ENCODE data around the gene MATN1.

Gene MATN1

DNA sequence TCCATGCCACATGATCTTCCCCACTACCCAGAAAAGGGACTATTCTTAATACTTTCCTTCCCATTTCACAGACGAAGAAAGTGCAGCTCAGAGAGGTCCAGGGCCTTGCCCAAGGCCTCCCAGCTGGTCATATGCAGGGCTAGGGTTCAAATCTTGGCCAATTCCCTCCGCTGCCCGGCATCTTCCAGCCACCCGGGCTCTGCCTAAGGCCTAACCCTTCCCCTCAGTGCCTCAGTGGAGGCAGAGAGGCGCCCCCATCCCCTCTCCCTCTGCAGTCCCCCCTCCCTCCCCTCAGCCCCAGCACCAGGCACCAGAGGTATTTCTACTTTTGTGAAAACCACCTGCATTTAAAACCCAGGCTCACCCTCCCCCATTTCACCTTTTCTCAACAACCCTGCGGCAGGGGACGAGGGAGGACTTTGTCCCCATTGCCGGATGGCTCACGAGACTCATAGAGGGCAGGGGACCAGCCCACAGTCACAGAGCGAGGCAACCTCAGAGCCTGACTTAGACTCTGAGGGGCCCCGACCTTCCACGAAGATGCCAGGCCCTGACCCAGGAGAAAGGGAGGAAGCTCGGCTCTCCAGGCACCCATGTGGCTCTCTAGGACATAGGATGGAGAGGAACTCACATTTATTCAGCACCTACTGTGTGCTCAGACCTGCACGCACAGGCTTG, 21.9 kb upstream of the MATN1 start:
- DNase-seq (ENCODE audit: low spot score), result no peak

GRCh38 chr1:30744060-30744756, 20.8 kb upstream of the MATN1 start:
- no peak for DNase-seq (ENCODE audit: low spot score)

- no peak for DNase-seq (ENCODE audit: low spot score)
Measured at GRCh38 chr1:30743584-30744059, 20.2 kb upstream of the MATN1 start.

- no peak for DNase-seq (ENCODE audit: low spot score)
Measured at GRCh38 chr1:30742963-30743559, 19.7 kb upstream of the MATN1 start.

- no peak for DNase-seq (ENCODE audit: low spot score)
Measured at GRCh38 chr1:30742300-30742962, 19.0 kb upstream of the MATN1 start.

DNA sequence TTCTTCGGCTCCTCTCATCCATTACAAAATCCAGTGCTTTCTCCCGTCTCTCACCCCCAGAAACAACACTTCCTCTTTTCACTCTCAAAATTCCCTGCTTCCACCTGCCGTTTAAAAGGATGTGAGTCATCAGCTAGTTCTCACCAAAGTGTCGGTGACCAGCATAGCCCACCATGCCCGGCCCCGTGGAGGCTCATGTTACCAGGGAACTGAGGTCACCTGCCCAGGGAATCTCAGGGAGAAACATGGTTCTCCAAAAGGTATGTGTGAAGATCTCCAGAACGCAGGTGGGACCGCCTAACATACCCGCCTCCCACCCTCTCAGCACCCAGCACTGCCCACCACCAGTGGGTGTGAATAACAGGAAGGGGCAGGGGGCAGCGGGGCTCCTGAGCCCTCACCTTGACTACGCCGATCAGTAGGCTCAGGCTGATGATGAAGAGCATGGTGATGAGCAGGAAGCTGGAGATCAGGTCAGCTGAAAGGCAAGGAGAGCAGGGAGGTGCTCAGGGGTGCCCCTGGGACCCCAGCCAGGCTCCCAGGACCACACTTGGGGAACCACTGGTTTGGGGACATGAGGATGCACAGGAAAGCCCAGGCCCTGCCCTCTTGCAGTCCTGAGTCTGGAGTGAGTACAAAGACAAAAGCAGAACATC, 18.0 kb upstream of the MATN1 start:
- no peak for DNase-seq (ENCODE audit: low spot score)

DNA sequence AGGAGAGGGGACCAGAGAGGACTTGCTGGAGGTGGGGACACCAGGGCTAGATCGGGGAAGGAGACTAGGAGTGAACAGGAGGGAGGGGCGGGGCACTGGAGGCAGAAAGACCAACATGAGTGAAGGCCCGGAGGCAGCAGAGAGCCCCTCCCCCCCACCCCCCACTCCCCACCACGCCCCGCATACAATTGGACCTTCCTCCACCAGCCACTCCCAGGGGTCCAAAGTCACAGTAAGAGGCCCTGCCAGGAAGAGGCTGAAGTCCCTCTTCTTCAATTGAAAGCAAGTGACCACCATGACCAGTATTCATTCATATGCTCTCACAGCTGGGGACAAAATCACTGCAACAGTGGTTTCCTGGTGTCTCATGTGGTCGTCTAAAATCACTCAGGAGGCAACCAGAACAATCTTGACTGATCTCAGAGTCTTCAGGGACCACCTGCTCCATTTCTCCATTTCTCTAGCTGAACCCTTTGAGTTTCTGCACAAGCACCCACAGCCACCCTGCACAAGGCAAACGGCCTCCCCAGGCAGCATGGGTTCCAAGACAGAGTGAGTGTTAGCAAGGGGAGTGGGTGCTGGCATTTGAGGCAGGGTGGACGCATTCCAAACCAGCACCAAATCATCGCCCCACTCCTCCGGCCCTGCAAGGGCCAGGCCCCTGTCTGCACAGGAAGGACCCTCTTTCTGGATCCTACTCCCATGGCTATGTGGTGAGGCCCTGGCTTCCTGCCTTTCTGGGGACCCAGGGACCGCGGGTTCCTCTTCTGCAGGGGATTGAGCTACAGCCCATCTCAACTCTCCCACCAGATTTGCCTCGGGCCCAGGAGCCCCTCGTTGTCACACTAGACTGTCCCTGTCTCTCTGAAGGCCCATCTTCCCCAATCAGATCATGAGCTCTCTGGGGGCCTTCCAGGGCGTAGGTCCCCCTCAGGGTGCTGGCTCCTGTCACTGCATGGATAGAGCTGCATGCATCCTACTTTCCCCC, 17.2 kb upstream of the MATN1 start:
- DNase-seq (ENCODE audit: low spot score), result no peak

DNA sequence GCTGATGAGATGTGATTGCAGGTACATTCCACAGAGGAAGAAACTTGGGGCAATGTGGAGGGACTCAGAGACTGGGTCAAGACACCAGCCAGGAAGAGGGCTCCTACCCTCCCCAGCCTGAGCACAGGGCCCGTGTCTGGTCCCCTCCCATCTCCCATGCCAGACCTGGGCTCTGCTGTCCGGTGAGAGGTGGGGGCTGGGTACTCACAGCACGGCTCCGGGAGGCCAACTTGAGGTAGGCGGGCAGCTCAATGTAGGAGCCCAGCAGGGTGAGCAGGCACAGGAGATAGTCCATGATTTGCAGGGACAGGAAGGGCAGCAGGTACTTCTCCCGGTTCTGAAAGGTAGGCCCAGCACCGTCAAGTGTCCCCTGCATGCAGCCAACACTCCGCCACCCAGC, 16.2 kb upstream of the MATN1 start:
- no peak for DNase-seq (ENCODE audit: low spot score)

DNA sequence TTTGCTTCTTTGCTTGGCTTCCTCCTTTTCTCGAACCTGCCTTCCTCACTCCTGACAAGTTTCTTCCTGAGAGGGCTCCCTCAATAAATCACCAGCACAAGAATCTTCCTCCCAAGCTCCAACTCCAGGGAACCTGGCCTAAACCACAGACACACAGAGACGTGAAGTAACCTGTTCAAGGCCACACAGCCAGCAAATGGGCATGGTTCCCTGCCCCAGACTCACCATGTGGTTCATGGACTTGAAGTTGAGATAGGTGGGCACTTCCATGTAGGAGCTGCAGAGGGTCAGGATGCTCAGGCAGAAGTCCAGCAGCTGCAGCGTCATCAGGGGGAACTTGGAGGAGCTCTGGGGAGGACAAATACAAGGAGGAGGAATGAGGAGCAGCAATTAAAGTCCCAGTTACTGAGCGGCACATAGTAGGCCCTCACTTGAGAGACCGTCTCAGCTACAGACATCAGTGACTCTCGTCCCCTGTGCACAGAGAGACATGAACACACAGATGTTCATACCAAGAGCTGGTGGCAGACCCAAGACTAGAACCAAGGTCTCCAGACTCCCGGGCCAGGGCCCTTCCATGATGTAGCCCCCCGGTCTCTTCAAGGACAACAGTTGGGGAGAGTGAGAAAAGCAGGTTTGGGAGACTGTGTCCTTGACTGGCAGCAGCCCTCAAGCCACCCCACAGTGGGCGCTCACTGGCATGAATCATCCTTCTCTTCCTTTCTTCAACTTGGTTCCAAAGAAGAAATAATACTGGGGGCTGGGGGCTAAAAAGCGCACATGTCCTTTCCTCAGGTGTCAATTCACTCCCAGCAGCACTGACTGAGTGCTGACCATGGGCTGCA, 15.6 kb upstream of the MATN1 start:
- no peak for DNase-seq (ENCODE audit: low spot score)

GRCh38 chr1:30738040-30738714, 14.8 kb upstream of the MATN1 start:
- no peak for DNase-seq (ENCODE audit: low spot score)

- no peak for DNase-seq (ENCODE audit: low spot score)
Measured at GRCh38 chr1:30737357-30738039, 14.1 kb upstream of the MATN1 start.

DNA sequence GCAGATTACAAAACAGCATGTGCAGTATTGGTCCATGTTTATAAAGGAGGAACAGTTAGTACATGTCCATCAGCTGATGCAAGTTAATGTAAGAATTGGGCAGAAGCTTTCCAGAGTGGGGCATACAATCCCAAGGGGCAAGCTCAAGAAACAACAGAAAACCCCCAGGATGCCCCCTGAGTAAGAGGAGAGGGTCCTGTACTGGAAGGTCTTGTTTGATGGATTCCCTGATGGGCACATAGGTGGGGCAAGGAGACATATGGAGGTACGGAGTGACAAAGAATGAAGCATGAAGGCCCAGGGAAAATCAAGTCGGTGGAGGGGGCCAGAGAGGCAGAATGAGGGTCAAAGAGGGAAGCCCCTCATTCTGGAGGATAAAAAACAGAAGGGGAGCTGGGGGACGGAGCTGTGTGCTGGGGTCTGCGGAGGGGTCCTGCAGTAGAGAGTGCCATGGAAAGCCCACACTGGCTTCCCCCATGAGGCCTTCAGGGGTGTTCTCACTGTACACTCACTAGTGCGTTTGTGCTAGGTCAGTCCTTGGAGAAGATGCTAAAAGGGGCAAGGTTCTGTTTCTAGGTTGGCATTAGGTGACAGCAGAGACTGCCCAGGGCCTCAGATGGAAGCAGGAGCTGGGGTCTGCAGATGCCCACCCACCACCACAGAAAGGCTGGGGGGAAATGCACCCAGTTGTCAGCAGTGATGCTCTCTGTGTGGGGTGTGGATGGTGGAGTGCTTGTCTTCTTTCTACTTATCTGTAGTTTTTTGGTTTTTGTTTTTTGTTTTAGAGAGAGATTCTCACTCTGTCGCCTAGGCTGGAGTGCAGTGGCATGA, 12.5 kb upstream of the MATN1 start:
- no peak for DNase-seq (ENCODE audit: low spot score)

DNA sequence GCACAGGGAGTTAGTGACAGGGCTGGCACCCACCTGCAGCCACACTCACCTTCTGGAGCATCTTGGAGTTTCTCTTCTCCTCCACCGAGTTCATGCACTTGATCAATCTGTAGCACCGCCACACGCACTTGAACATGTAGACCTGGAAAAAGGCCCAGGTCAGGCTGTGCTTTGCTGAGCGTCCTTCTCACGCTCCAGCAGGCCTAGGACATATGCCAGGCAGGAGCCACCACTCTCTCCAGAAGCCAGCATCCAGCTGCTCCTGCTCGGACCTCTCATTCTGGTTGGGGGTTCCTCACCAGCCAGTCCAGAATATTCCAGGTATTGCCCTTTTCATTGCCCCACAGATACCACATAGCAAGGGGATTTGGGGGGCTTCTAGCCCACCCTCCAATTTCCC, 11.7 kb upstream of the MATN1 start:
- DNase-seq (ENCODE audit: low spot score), result no peak

DNA sequence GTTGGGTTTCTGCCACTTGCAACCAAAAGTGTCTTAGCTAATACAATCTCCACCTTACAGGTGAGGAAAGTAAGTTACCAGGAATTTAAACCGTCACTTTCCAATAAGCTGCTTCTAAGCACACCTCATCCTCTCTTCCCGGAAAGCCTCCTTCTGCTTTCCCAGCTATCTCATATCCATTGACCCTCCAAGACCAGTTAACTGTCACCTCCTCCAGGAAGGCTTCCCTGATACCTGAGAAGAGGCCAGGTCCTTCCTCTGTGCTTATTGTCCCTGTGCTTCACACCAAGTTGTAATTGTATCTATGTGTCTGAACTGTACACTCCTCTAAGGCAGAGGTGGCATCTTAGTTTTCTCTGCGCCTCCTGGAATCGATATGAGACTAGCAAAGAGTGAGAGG, 11.2 kb upstream of the MATN1 start:
- DNase-seq (ENCODE audit: low spot score), result no peak

DNA sequence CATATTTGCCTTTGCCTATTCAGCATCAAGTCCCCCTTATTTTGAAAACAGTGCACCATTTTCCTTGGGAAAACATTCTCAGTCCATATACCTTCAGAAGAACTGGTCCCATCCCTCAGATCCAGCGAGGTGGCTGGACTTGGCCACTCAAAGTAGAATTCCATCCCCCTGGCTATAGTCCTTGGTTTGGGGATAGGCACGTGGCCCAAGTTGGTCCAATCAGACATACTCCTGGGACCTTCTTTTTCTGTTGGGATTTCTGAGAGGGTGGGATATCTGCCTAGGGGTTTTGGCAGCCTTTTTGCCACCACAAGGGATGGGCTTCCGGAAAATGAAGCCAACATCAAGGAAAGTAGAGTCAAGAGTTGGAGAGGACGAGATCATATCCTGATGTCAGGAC, 10.7 kb upstream of the MATN1 start:
- no peak for DNase-seq (ENCODE audit: low spot score)

- DNase-seq (ENCODE audit: low spot score), result no peak
Measured at GRCh38 chr1:30733493-30733892, 10.1 kb upstream of the MATN1 start.

DNA sequence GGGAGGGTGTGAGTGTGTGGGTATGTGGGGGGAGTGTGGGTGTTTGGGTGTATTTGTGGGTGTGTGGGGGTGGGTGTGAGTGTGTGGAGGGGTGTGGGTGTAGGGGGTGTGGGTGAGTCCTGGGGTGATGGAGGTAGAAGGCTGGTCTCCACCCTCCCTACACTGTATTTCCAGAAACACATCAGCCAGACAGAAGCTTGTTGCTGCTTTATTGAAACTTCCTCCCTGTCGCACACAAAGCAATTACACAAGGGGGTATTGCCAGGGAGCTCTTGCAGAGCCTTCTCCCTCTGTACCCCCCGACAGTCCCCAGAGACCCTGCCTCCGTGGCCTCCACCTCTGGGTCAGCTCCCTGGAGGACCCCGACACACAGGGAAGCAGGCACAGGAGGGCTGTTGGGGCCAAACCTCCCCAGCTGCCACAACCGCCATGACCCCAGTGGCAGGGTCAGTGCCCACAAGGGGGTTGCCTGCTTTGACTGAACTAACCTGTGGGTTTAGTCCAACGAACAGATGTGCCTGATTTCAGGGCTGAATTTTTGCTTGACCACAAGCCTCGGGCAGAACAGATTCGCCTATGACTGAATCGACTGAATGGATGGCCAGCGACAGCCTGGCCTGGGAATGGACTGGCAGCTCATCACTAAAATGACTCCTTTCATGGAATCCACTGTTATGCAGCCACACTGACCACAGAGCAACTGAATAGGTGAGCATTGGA, 9.1 kb upstream of the MATN1 start:
- peak; percentile 58 for DNase-seq (ENCODE audit: low spot score)
